Gastroesophageal sphincter (tissue), 4 donors: Measurements from ENCODE around the gene TMEM150B. TPM values are rescaled to one million over a fixed set of nuclear protein-coding genes. Genes with fewer than 3 reads are reported as not detected.
A peak's percentile ranks its signal among the peaks of the same experiment; 100 is the strongest.

Experiments
- ATAC-seq: fragments of 150-250 bp; one replicate; pipeline ENCODE4 v1.9.1; 2016; ENCODE audit warnings: mild to moderate bottlenecking, moderate library complexity
- H3K27ac ChIP-seq, 4 donors: fragments of 200-600 bp; sonication (generic) in 3 of 4; 1 replicate in 3 of 4; 2 replicates in 1 of 4; pipeline ENCODE4 v1.5.1; 2016 to 2019
- H3K27me3 ChIP-seq: fragments of 200-600 bp; sonication (generic); one replicate; pipeline ENCODE4 v1.5.1; 2019
- H3K36me3 ChIP-seq, 2 donors: fragments of 200-600 bp; sonication (generic); one replicate each; pipeline ENCODE4 v1.5.1; 2019; ENCODE audit warnings: control low read depth in 1 of 2
- H3K4me1 ChIP-seq, 3 donors: fragments of 200-600 bp; sonication (generic); 1 replicate in 2 of 3; 2 replicates in 1 of 3; pipeline ENCODE4 v1.5.1; 2016 to 2019; ENCODE audit warnings: control low read depth in 2 of 3
- H3K4me3 ChIP-seq, 2 donors: fragments of 200-600 bp; sonication (generic); one replicate each; pipeline ENCODE4 v1.5.1; 2019; ENCODE audit warnings: mild to moderate bottlenecking in 1 of 2, moderate library complexity in 1 of 2
- H3K9me3 ChIP-seq, 3 donors: fragments of 200-600 bp; sonication (generic); one replicate each; pipeline ENCODE4 v1.5.1; 2017 to 2019; ENCODE audit warnings: control low read depth in 2 of 3
- CTCF ChIP-seq, 4 experiments: fragments of 200-600 bp in 2 of 4; fragments of 450-650 bp in 2 of 4; sonication (generic) in 1 of 4; IDR thresholded peaks; one replicate each; pipeline ENCODE4 v1.5.1; 2017 to 2019; ENCODE audit warnings: antibody characterized with exemption in 4 of 4, mild to moderate bottlenecking in 2 of 4, moderate library complexity in 2 of 4
- EP300 ChIP-seq: sonication (generic); formaldehyde crosslinking; IDR thresholded peaks from one replicate; pipeline ENCODE4 v1.6.1; 2017; ENCODE audit warnings: antibody characterized with exemption, mild to moderate bottlenecking
- POLR2A ChIP-seq, 2 donors: fragments of 450-650 bp; IDR thresholded peaks; one replicate each; pipeline ENCODE4 v1.6.1; 2017; ENCODE audit warnings: antibody characterized with exemption in 2 of 2, mild to moderate bottlenecking in 2 of 2, moderate library complexity in 1 of 2
- POLR2AphosphoS5 ChIP-seq: sonication (generic); formaldehyde crosslinking; IDR thresholded peaks from one replicate; pipeline ENCODE4 v1.6.1; 2017; ENCODE audit warnings: antibody characterized with exemption
- WGBS, 2 donors: methylation state at CpG; one replicate each; pipeline ENCODE4 v1.1.5; 2018; ENCODE audit warnings: low coverage in 1 of 2; 5-methylcytosine and 5-hydroxymethylcytosine counted together
- total RNA-seq, 4 donors: library from RNA; depleted of rRNA; stranded (reverse); fragments of >200 nt; gene quantifications; one replicate each; pipeline ENCODE4 v1.1.0, GENCODE V29; 2016

The TMEM150B gene
- total RNA-seq, 4 donors from 2014 or later, result 2.2 to 12.4 (median 3.3) TPM; not detected in 1

- Histone ChIP-seq H3K9me3 (no peaks in the 10 kb centered on the region), H3K27me3 (peaks cover 10% of the 10 kb centered on the region), H3K4me3 (peak overlapping the region; percentile 66 to 74), H3K27ac (peak overlapping the region in 3 of 4 donors; percentile 84 to 90 (median 85)), H3K4me1 (peaks cover 0 to 44% (median 13%) of the 10 kb centered on the region in 3 donors), H3K36me3 (peaks cover 0 to 37% of the 10 kb centered on the region in 2 donors)
- ATAC-seq, result no peak
- WGBS, 2 donors, result 0 to 4% methylated on average over 4 of the region's 23 CpGs
- no peak for TF ChIP-seq CTCF (IDR thresholded peaks at IDR 0.05)
- TF ChIP-seq EP300, result no peak
- TF ChIP-seq POLR2A (IDR thresholded peaks at IDR 0.05), result no peak
- TF ChIP-seq POLR2AphosphoS5, result no peak
Observed at GRCh38 chr19:55279340-55279739, 45.8 kb downstream of the TMEM150B start.

DNA sequence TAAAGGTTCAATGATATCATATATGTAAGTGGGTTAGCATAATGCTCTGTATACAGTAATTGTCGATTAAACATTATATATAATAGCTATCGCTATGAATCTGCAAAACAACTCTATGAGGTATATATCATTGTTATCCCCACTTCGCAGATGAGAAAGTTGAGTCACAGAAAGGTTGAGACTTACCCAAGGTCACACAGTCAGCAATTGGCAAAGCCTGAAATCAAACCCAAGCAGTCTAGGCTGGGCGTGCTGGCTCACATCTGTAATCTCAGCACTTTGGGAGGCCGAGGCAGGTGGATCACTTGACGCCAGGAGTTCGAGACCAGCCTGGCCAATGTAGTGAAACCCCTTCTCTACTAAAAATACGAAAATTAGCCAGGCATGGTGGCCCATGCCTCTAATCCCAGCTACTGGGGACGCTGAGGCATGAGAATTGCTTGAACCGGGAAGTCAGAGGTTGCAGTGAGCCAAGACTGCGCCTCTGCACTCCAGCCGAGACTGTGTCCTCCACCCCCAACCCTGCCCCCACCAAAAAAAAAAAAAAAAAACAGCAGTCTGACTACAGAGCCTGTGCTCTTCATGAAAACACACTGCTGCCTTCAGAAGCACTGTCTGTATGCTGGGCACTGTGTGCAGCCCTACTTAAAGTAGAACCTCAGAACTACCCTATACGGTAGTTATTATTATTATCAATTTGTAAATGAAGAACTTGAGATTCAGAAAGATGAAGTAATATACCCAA, 46.6 kb downstream of the TMEM150B start:
- H3K9me3 ChIP-seq, result no peaks in the 10 kb centered on the region
- H3K27ac ChIP-seq, result no peak overlapping the region
- peaks cover 2% of the 10 kb centered on the region for H3K27me3 ChIP-seq
- 80 to 92% methylated on average over 4 to 10 of the region's 13 CpGs for WGBS, 2 donors
- no peak overlapping the region for H3K4me3 ChIP-seq
- peaks cover 0 to 45% of the 10 kb centered on the region in 2 donors for H3K36me3 ChIP-seq
- H3K4me1 ChIP-seq, result peaks cover 0 to 36% (median 12%) of the 10 kb centered on the region in 3 donors
- ATAC-seq, result no peak
- TF ChIP-seq CTCF (IDR thresholded peaks at IDR 0.05) (no peak), POLR2A (IDR thresholded peaks at IDR 0.05) (no peak), POLR2AphosphoS5 (no peak), EP300 (no peak)

DNA sequence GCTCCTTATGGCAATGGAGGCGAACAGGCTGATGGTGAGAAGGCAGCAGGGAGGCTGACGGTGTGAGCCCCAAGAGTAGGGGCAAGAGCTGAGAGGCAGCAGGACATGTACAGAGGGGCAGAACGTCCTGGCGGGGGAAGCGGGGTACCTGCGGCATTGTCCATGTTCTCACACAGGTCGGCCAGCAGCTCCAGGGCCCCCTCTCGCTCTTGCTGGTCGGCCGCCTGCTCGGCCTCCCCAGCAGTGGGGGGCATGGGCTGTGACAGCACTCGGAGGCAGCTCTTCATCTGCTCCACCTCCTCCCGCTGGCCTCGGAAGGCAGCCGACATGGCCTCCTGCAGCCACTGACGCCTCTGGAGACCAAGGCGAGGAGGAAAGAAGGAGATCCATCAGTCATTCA, 47.6 kb downstream of the TMEM150B start:
- Histone ChIP-seq H3K27ac (no peak overlapping the region), H3K4me3 (no peak overlapping the region), H3K36me3 (peaks cover 0 to 55% of the 10 kb centered on the region in 2 donors), H3K4me1 (peaks cover 0 to 30% (median 10%) of the 10 kb centered on the region in 3 donors), H3K27me3 (no peaks in the 10 kb centered on the region), H3K9me3 (no peaks in the 10 kb centered on the region)
- ATAC-seq, result no peak
- WGBS, 2 donors, result 76% methylated on average over 3 of the region's 17 CpGs; no CpG with 5 or more reads in 1 of the 2 donors
- TF ChIP-seq POLR2A (IDR thresholded peaks at IDR 0.05), result no peak
- no peak for TF ChIP-seq EP300
- TF ChIP-seq POLR2AphosphoS5, result no peak
- TF ChIP-seq CTCF (IDR thresholded peaks at IDR 0.05), result no peak

- H3K4me3 ChIP-seq, result no peak overlapping the region
- no peaks in the 10 kb centered on the region for H3K27me3 ChIP-seq
- TF ChIP-seq POLR2AphosphoS5 (no peak), EP300 (no peak), POLR2A (IDR thresholded peaks at IDR 0.05) (no peak), CTCF (IDR thresholded peaks at IDR 0.05) (no peak)
- H3K36me3 ChIP-seq, result peaks cover 0 to 61% of the 10 kb centered on the region in 2 donors
- no peak overlapping the region for H3K27ac ChIP-seq
- H3K9me3 ChIP-seq, result no peaks in the 10 kb centered on the region
- no peak for ATAC-seq
- peaks cover 0 to 30% (median 10%) of the 10 kb centered on the region in 3 donors for H3K4me1 ChIP-seq
- WGBS, 2 donors, result 89 to 93% methylated on average over 3 to 6 of the region's 15 CpGs
Observed at GRCh38 chr19:55276720-55277430, 48.3 kb downstream of the TMEM150B start.
